T47D (cell line): ENCODE results near the gene UBE2G2.

Experiments
- DNase-seq, 2 experiments: peaks; one replicate each; pipeline versions ENCODE4 v3.0.0 to v3.0.0-alpha.2; 2011 to 2012; ENCODE audit warnings: low read depth in 1 of 2, low spot score in 1 of 2
- JUND ChIP-seq: IDR thresholded peaks from 2 replicates; pipeline ENCODE4 v1.6.1; 2012; ENCODE audit warnings: low read depth
- in situ Hi-C: cut with HindIII; loops from 2 replicates; pipeline ENCODE4 v1.10.0; 2016; ENCODE audit warnings: low sequenced_read_pairs, low pct_unique_long_range_greater_than_20kb

UBE2G2 gene

GRCh38 chr21:44831227-44831860 is 29.7 kb upstream of the UBE2G2 start:
- in situ Hi-C loops, result no loop called here
- DNase-seq, result no peak
- no peak for TF ChIP-seq JUND

- no peak for DNase-seq
- TF ChIP-seq JUND, result no peak
- in situ Hi-C loops, result no loop called here
These were observed 28.0 kb upstream of the UBE2G2 start for GRCh38 chr21:44829507-44830092.

GRCh38 chr21:44828362-44829056 is 26.9 kb upstream of the UBE2G2 start:
- in situ Hi-C loops, result no loop called here
- TF ChIP-seq JUND, result no peak
- DNase-seq, result no peak

GRCh38 chr21:44823179-44823660 is 21.6 kb upstream of the UBE2G2 start:
- no peak for TF ChIP-seq JUND
- no peak for DNase-seq
- in situ Hi-C loops, result no loop called here

- DNase-seq, result no peak
- no peak for TF ChIP-seq JUND
- in situ Hi-C loops, result no loop called here
These were observed 21.0 kb upstream of the UBE2G2 start for GRCh38 chr21:44822484-44823178.

- in situ Hi-C loops, result no loop called here
- TF ChIP-seq JUND, result no peak
- DNase-seq, result no peak
These were observed 19.2 kb upstream of the UBE2G2 start for GRCh38 chr21:44820851-44821250.

- in situ Hi-C loops, result no loop called here
- TF ChIP-seq JUND, result no peak
- no peak for DNase-seq
These were observed 17.9 kb upstream of the UBE2G2 start for GRCh38 chr21:44819283-44820243.

- no peak for DNase-seq
- in situ Hi-C loops, result no loop called here
- no peak for TF ChIP-seq JUND
These were observed 17.0 kb upstream of the UBE2G2 start for GRCh38 chr21:44818640-44819011.

- DNase-seq, result peak; percentile 88 to 90
- in situ Hi-C loops, result no loop called here
- no peak for TF ChIP-seq JUND
These were observed 16.5 kb upstream of the UBE2G2 start, which contains the start of gene SUMO3 for GRCh38 chr21:44817914-44818639. Gene SUMO3 (minus strand): TSS chr21:44818062. CDS start chr21:44817968, 94 bp downstream.

- in situ Hi-C loops, result no loop called here
- no peak for TF ChIP-seq JUND
- DNase-seq, result peak; percentile 89 to 95
These were observed 15.9 kb upstream of the UBE2G2 start for GRCh38 chr21:44817506-44817880.

- DNase-seq, result no peak
- no peak for TF ChIP-seq JUND
- in situ Hi-C loops, result no loop called here
These were observed 15.3 kb upstream of the UBE2G2 start for GRCh38 chr21:44816761-44817505.
